Fibroblast of the aortic adventitia (primary cell): ENCODE data around the gene IL19. TPM values are rescaled to one million over a fixed set of nuclear protein-coding genes. Genes with fewer than 3 reads are reported as not detected.

Experiments used
- DNase-seq: peaks from one replicate; pipeline ENCODE4 v3.0.0-alpha.2; 2010; ENCODE audit warnings: low read depth
- H3K4me3 ChIP-seq: 2 replicates; pipeline ENCODE4 v1.5.1; 2011; ENCODE audit warnings: low read depth, mild to moderate bottlenecking, control low read depth, low read length, moderate library complexity
- total RNA-seq: library from RNA; depleted of rRNA; stranded (reverse); fragments of >200 nt; gene quantifications from 2 replicates; pipeline ENCODE4 v1.2.3, GENCODE V29; 2012; ENCODE audit warnings: low replicate concordance
- TF ChIP-seq, protein P1 (sequence below): IDR thresholded peaks from 2 replicates; pipeline ENCODE4 v1.5.1; 2011; ENCODE audit warnings: mild to moderate bottlenecking, low read length, control low read depth, inconsistent platforms; ENCODE audit not compliant: insufficient read depth

IL19 gene
- total RNA-seq, 1 donor = not detected

GRCh38 chr1:206835186-206835585 is 64.6 kb downstream of the IL19 start:
- no peak for DNase-seq

GRCh38 chr1:206836111-206836510 is 65.5 kb downstream of the IL19 start:
- DNase-seq = peak; percentile 43
- TF ChIP-seq, protein P1, sequence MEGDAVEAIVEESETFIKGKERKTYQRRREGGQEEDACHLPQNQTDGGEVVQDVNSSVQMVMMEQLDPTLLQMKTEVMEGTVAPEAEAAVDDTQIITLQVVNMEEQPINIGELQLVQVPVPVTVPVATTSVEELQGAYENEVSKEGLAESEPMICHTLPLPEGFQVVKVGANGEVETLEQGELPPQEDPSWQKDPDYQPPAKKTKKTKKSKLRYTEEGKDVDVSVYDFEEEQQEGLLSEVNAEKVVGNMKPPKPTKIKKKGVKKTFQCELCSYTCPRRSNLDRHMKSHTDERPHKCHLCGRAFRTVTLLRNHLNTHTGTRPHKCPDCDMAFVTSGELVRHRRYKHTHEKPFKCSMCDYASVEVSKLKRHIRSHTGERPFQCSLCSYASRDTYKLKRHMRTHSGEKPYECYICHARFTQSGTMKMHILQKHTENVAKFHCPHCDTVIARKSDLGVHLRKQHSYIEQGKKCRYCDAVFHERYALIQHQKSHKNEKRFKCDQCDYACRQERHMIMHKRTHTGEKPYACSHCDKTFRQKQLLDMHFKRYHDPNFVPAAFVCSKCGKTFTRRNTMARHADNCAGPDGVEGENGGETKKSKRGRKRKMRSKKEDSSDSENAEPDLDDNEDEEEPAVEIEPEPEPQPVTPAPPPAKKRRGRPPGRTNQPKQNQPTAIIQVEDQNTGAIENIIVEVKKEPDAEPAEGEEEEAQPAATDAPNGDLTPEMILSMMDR = no peak
- no peak overlapping the region for H3K4me3 ChIP-seq

More at GRCh38 chr1:206835186-206835585, 64.6 kb downstream of the IL19 start:
- TF ChIP-seq, protein P1 = no peak
- H3K4me3 ChIP-seq = no peak overlapping the region

DNA sequence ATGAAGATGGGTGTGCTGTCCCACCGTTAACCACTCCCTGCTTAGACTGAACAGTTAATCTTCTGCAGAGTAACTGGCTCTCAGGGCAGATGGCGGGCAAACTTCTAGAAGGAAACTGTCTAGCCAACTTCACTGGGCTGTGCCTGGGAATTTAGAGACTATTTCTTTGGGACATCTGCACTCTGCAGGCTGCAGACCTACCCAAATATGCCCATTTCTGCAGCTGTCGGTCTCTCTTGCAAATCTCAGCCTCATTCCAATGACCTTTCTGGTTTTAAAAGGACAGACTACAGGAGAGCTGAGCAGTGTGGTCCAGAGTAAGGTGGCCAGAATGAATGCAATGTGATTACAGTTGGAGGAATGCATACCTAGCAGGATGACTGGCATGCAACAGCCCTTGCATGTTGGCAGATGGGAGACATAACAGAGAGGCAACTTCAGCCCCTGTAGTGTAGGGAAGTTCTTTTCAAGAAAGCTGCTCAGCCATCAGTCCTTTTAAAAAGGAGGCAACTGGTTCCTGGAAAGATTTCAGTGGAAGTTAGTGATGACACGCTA is 68.5 kb downstream of the IL19 start:
- no peak overlapping the region for H3K4me3 ChIP-seq
- TF ChIP-seq, protein P1 = no peak
- no peak for DNase-seq

DNA sequence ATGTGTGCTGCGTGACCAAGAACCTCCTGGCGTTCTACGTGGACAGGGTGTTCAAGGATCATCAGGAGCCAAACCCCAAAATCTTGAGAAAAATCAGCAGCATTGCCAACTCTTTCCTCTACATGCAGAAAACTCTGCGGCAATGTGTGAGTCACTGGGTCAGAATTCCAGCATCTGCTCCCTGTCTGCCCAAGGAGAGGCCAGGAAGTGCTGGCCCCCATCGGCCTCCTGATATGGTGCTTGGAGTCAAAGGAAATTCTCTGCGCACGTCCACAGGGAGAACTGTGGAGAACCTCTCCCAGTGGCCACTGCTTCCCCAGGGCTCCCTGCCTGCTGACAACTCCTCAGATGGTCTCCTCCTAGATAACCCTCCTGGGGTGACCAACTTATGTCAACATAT is 69.3 kb downstream of the IL19 start:
- DNase-seq = peak; percentile 76
- TF ChIP-seq, protein P1 = no peak
- no peak overlapping the region for H3K4me3 ChIP-seq

DNA sequence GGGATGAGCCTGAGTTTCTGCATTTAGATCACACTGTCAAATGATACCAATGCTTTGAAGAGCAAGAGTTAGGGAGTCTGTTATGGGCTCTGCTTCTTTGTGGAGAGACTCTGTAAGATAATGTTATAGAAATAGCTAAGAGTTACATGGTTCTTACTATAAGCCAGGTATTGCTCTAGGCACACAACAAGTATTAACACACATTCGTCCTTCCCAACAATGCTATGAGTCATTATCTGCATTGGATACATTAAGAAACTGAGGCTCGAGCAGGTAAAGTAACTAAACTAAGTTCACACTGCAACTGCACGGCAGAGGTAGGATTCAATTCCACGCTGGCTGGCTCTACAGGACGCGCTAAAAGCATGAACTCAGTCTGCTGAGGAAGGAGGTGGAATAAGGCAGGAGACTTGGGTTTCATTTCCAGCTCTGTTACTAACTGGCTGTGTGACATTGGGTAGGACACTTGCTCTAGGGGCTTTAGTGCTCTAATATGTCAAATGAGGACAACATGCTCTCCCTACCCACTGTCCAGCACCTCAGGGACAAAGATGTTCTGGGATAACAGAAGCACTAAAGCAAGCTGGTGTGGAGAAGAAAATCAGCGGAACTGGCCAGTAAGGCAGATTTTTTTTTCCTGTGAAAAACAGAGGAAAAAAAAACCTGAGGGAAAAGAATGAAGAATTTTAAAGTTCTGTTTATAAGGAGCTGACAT is 71.2 kb downstream of the IL19 start:
- TF ChIP-seq, protein P1 = no peak
- H3K4me3 ChIP-seq = no peak overlapping the region
- DNase-seq = no peak

GRCh38 chr1:206842854-206843253 is 72.3 kb downstream of the IL19 start:
- H3K4me3 ChIP-seq = no peak overlapping the region
- DNase-seq = no peak
- TF ChIP-seq, protein P1 = no peak
